Activated CD4-positive, alpha-beta T cell treated with anti-CD3 and anti-CD28 coated beads, Interleukin-2, amount 10 ng/mL, durations not matched to agents 24 days and 14 days (primary cell): Measurements from ENCODE around the gene GAS1. TPM values are rescaled to one million over a fixed set of nuclear protein-coding genes. Genes with fewer than 3 reads are reported as not detected.
A peak's percentile ranks its signal among the peaks of the same experiment; 100 is the strongest.

ENCODE experiments used
- DNase-seq: peaks from one replicate; pipeline ENCODE4 v3.0.0; 2022
- H3K27ac Mint-ChIP-seq: one replicate; pipeline ENCODE4 v1.8.0; 2022; ENCODE audit warnings: mild to moderate bottlenecking, mixed read lengths
- H3K27me3 Mint-ChIP-seq: one replicate; pipeline ENCODE4 v1.8.0; 2022; ENCODE audit warnings: mixed read lengths
- H3K36me3 Mint-ChIP-seq: one replicate; pipeline ENCODE4 v1.8.0; 2022; ENCODE audit warnings: low read depth, mild to moderate bottlenecking, mixed read lengths
- H3K4me1 Mint-ChIP-seq: one replicate; pipeline ENCODE4 v1.8.0; 2021; ENCODE audit warnings: mixed read lengths
- H3K4me3 Mint-ChIP-seq: one replicate; pipeline ENCODE4 v1.8.0; 2022; ENCODE audit warnings: mild to moderate bottlenecking, moderate library complexity, mixed read lengths
- H3K9me3 Mint-ChIP-seq: one replicate; pipeline ENCODE4 v1.8.0; 2021; ENCODE audit warnings: mixed read lengths
- intact Hi-C: fragments of 100-400 bp; cut with micrococcal nuclease; formaldehyde crosslinking; loops from one replicate; pipeline ENCODE4 v1.15.1; 2023
- total RNA-seq: library from RNA; stranded (reverse); gene quantifications from 2 replicates; pipeline ENCODE4 v1.2.3, GENCODE V29; 2022

The GAS1 gene, protein sequence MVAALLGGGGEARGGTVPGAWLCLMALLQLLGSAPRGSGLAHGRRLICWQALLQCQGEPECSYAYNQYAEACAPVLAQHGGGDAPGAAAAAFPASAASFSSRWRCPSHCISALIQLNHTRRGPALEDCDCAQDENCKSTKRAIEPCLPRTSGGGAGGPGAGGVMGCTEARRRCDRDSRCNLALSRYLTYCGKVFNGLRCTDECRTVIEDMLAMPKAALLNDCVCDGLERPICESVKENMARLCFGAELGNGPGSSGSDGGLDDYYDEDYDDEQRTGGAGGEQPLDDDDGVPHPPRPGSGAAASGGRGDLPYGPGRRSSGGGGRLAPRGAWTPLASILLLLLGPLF
- total RNA-seq = 0.14 TPM in 2 replicates

DNA sequence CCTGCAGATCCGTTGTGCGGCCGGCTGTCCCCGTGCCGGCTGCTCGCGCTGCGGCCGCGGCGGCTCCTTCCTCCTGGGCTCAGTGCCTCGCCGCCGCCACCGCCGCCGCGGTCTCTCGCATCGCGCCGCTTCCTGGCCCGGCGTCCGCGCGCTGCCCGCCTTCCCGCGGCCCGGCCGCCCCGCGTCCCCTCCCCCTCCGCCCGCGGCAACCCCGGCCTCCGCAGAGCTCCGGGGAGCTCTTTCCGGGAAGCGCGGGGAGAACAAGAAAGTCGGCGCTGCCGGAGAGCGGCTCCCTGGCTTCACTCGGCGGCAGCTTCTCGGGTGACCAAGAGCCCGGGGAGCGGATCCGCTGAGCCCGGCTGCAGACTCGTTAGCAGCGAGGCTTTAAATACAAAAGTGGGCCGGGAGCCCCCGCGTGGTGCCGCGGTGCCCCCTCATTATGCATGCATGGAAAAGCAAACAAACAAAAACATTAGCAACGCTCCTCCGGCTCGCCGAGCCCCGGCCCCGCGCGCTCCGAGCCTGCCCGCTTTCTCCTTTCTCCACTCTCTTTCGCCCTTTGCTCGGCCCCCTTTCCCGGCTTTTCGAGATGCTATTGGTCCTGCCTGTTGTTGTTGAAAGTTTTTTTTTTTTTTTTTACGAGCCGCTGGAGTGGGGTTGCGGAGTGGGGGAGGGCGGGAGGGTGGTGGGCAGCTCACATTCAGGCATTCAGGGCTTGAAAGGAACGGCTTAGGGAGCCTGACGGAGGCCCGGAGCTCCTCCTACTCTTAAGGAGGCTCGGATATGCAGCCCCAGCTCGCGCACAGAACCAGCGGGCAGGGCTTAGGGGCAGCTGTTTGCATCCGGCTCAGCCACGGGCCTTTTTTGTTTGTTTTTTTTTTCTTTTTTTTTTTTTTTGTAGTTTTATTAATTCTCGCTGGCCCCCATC is at the start of gene GAS1:
GAS1 (minus strand) TSS at position 361 of the 928 bp plus-strand sequence. CDS start 727 bp downstream, outside the sequence.
- intact Hi-C loops = loop anchor here (2.0 kb wide), 1 partner anchor 541 kb away; no protein-coding TSS in a partner anchor
- Mint-ChIP-seq H3K27me3 (peaks cover 33% of the 10 kb centered on the region), H3K4me3 (peak within 1 kb of the TSS; percentile 84), H3K4me1 (peaks cover 11% of the 10 kb centered on the region), H3K36me3 (peaks cover 2% of the 10 kb centered on the region), H3K9me3 (no peaks in the 10 kb centered on the region), H3K27ac (no peak within 1 kb of the TSS)
- peak; percentile 87 for DNase-seq

GRCh38 chr9:86994231-86994630 is 46.9 kb upstream of the GAS1 start:
- H3K27ac Mint-ChIP-seq = no peak overlapping the region
- peaks cover 6% of the 10 kb centered on the region for H3K27me3 Mint-ChIP-seq
- H3K9me3 Mint-ChIP-seq = no peaks in the 10 kb centered on the region
- intact Hi-C loops = no loop called here
- no peaks in the 10 kb centered on the region for H3K4me1 Mint-ChIP-seq
- no peak overlapping the region for H3K4me3 Mint-ChIP-seq
- DNase-seq = no peak
- no peaks in the 10 kb centered on the region for H3K36me3 Mint-ChIP-seq

- intact Hi-C loops = no loop called here
- no peaks in the 10 kb centered on the region for H3K9me3 Mint-ChIP-seq
- H3K27me3 Mint-ChIP-seq = peaks cover 6% of the 10 kb centered on the region
- H3K36me3 Mint-ChIP-seq = no peaks in the 10 kb centered on the region
- H3K4me3 Mint-ChIP-seq = no peak overlapping the region
- DNase-seq = no peak
- H3K4me1 Mint-ChIP-seq = no peaks in the 10 kb centered on the region
- no peak overlapping the region for H3K27ac Mint-ChIP-seq
These were observed 46.5 kb upstream of the GAS1 start for GRCh38 chr9:86993830-86994229.

GRCh38 chr9:86991077-86991476 is 43.8 kb upstream of the GAS1 start:
- no peak overlapping the region for H3K27ac Mint-ChIP-seq
- no peaks in the 10 kb centered on the region for H3K4me1 Mint-ChIP-seq
- H3K27me3 Mint-ChIP-seq = peaks cover 6% of the 10 kb centered on the region
- no peaks in the 10 kb centered on the region for H3K36me3 Mint-ChIP-seq
- H3K9me3 Mint-ChIP-seq = no peaks in the 10 kb centered on the region
- intact Hi-C loops = no loop called here
- no peak for DNase-seq
- no peak overlapping the region for H3K4me3 Mint-ChIP-seq

GRCh38 chr9:86990290-86990689 is 43.0 kb upstream of the GAS1 start:
- intact Hi-C loops = no loop called here
- H3K27me3 Mint-ChIP-seq = peaks cover 6% of the 10 kb centered on the region
- no peak overlapping the region for H3K27ac Mint-ChIP-seq
- no peak for DNase-seq
- no peak overlapping the region for H3K4me3 Mint-ChIP-seq
- H3K9me3 Mint-ChIP-seq = no peaks in the 10 kb centered on the region
- no peaks in the 10 kb centered on the region for H3K36me3 Mint-ChIP-seq
- H3K4me1 Mint-ChIP-seq = no peaks in the 10 kb centered on the region

DNA sequence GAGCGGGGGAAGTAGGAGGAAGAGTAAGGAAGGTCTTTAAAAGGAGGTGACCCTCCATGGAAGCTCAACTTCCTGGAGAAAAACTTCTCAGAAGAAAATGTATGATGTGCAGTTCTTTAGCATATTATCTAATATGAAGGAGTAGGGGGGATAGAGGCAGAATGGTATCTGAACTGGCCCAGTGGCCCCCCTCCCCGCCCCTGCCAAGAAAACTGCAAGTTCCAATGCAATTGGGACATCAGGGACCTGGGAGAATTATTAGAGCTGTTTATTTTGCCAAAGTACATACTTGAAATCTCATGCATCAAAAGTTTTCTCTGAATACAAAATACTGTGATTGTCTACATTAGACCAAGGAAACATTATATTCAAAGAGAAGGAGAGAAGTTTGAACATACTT is 40.6 kb upstream of the GAS1 start:
- no peak overlapping the region for H3K27ac Mint-ChIP-seq
- H3K4me3 Mint-ChIP-seq = no peak overlapping the region
- no peaks in the 10 kb centered on the region for H3K36me3 Mint-ChIP-seq
- no peaks in the 10 kb centered on the region for H3K4me1 Mint-ChIP-seq
- no peak for DNase-seq
- H3K27me3 Mint-ChIP-seq = peaks cover 2% of the 10 kb centered on the region
- H3K9me3 Mint-ChIP-seq = no peaks in the 10 kb centered on the region
- intact Hi-C loops = no loop called here

- H3K27me3 Mint-ChIP-seq = no peaks in the 10 kb centered on the region
- no peak for DNase-seq
- intact Hi-C loops = no loop called here
- no peak overlapping the region for H3K27ac Mint-ChIP-seq
- H3K4me3 Mint-ChIP-seq = no peak overlapping the region
- H3K36me3 Mint-ChIP-seq = no peaks in the 10 kb centered on the region
- no peaks in the 10 kb centered on the region for H3K4me1 Mint-ChIP-seq
- peaks cover 3% of the 10 kb centered on the region for H3K9me3 Mint-ChIP-seq
These were observed 37.9 kb upstream of the GAS1 start for GRCh38 chr9:86985132-86985647.

GRCh38 chr9:86983620-86984259 is 36.4 kb upstream of the GAS1 start:
- Mint-ChIP-seq H3K36me3 (no peaks in the 10 kb centered on the region), H3K27ac (no peak overlapping the region), H3K9me3 (peaks cover 3% of the 10 kb centered on the region), H3K4me3 (no peak overlapping the region), H3K27me3 (no peaks in the 10 kb centered on the region), H3K4me1 (no peaks in the 10 kb centered on the region)
- intact Hi-C loops = no loop called here
- DNase-seq = no peak

- no peak for DNase-seq
- no peak overlapping the region for H3K27ac Mint-ChIP-seq
- no peaks in the 10 kb centered on the region for H3K4me1 Mint-ChIP-seq
- H3K4me3 Mint-ChIP-seq = no peak overlapping the region
- peaks cover 3% of the 10 kb centered on the region for H3K9me3 Mint-ChIP-seq
- intact Hi-C loops = no loop called here
- no peaks in the 10 kb centered on the region for H3K27me3 Mint-ChIP-seq
- no peaks in the 10 kb centered on the region for H3K36me3 Mint-ChIP-seq
These were observed 35.9 kb upstream of the GAS1 start for GRCh38 chr9:86983249-86983619.

GRCh38 chr9:86980802-86981201 is 33.5 kb upstream of the GAS1 start:
- H3K27ac Mint-ChIP-seq = no peak overlapping the region
- H3K9me3 Mint-ChIP-seq = peaks cover 3% of the 10 kb centered on the region
- no peaks in the 10 kb centered on the region for H3K4me1 Mint-ChIP-seq
- DNase-seq = no peak
- no peak overlapping the region for H3K4me3 Mint-ChIP-seq
- no peaks in the 10 kb centered on the region for H3K36me3 Mint-ChIP-seq
- no peaks in the 10 kb centered on the region for H3K27me3 Mint-ChIP-seq
- intact Hi-C loops = no loop called here

GRCh38 chr9:86979657-86980056 is 32.4 kb upstream of the GAS1 start:
- no peaks in the 10 kb centered on the region for H3K27me3 Mint-ChIP-seq
- intact Hi-C loops = no loop called here
- H3K4me1 Mint-ChIP-seq = no peaks in the 10 kb centered on the region
- no peak for DNase-seq
- no peaks in the 10 kb centered on the region for H3K36me3 Mint-ChIP-seq
- H3K4me3 Mint-ChIP-seq = no peak overlapping the region
- H3K9me3 Mint-ChIP-seq = peaks cover 3% of the 10 kb centered on the region
- H3K27ac Mint-ChIP-seq = no peak overlapping the region

DNA sequence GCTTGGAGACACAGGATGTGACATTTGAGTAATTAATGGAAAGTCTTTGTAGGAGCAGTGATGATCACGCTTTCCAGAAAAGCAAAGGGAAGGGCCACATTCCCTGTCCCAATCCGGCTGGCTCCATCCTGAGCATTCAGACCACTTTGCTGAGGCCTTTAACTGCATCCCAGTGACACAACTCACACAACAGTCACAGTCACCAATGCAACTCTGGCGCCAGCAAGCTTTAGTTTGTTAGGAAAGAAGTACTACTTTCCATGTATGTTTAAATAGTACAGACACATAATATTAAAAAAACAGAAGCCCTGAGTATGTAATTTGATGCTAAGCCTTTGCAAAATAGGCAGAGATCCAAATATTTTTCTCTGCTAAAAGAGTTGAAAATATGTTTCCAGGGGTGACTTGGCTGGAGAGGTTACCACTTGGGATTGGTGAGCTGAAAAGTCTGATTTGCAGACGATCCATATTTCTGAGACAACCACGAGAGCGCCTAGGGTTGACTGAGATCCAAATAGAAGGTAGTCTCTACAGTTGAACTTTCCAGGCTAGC is 31.7 kb upstream of the GAS1 start:
- peaks cover 3% of the 10 kb centered on the region for H3K9me3 Mint-ChIP-seq

DNA sequence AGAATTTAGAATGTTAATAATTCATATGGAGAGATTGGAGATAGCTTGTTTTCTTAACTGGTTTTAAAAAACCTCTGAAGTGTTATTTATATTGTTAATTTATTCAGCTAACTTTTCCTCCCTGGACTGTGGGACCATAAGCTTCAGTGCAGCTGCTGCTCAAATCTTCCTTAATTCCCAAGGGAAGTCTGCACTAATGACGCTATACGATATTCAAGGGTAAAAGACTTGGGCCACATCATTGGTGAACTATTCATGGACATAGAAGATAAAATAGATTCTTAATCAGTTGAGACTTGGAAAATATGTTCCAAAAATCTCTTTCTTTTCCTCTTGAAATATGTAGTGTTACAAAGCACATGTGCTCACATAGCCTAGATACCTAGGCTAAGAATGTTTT is 31.1 kb upstream of the GAS1 start:
- intact Hi-C loops = no loop called here
- H3K27me3 Mint-ChIP-seq = peaks cover 4% of the 10 kb centered on the region
- H3K4me3 Mint-ChIP-seq = no peak overlapping the region
- no peak for DNase-seq
- peaks cover 3% of the 10 kb centered on the region for H3K9me3 Mint-ChIP-seq
- H3K36me3 Mint-ChIP-seq = no peaks in the 10 kb centered on the region
- no peaks in the 10 kb centered on the region for H3K4me1 Mint-ChIP-seq
- no peak overlapping the region for H3K27ac Mint-ChIP-seq

More for the DNA sequence above, 31.7 kb upstream of the GAS1 start:
- intact Hi-C loops = no loop called here
- Mint-ChIP-seq H3K4me3 (no peak overlapping the region), H3K27me3 (peaks cover 2% of the 10 kb centered on the region), H3K27ac (no peak overlapping the region), H3K36me3 (no peaks in the 10 kb centered on the region), H3K4me1 (no peaks in the 10 kb centered on the region)
- no peak for DNase-seq
